K562 (cell line): ENCODE measurements around the gene LRRFIP2. TPM values are rescaled to one million over a fixed set of nuclear protein-coding genes. Genes with fewer than 3 reads are reported as not detected.
"Not testable (repeated sequence)": the region's sequence is repeated elsewhere in the genome, so short reads cannot be mapped to it uniquely, and the experiment has no call there.

Experiments
- ATAC-seq: fragments of 200-7000 bp; cut with Tn5 transposase; 3 replicates; pipeline ENCODE4 v1.9.1; 2020; ENCODE audit warnings: moderate library complexity
- BruUV-seq: library from RNA; stranded (reverse); fragments of 400-500 nt; replicated peaks from 2 replicates; lab custom pipeline; 2021; lab: Mats Ljungman, UMichigan
- CTCF ChIA-PET: fragments of 300-600 bp; formaldehyde crosslinking; extraction: SDS; loops from one replicate; lab custom pipeline; 2021; ENCODE audit warnings: low intra/inter-chr PET ratio; lab: Yijun Ruan, JAX
- POLR2A ChIA-PET: fragments of 300-600, 350-650 bp; sonication (Branson Sonifier 250); formaldehyde crosslinking; extraction: SDS; loops from one replicate; lab custom pipeline; 2021; ENCODE audit warnings: antibody characterized with exemption, inconsistent platforms; lab: Yijun Ruan, JAX
- DNase-seq, 4 experiments: peaks; one replicate each; pipeline versions ENCODE4 v3.0.0 to v3.0.0-alpha.2; 2011 to 2018; ENCODE audit warnings: low spot score in 3 of 4, mixed read lengths in 3 of 4; ENCODE audit errors: extremely low read depth in 1 of 4
- FAIRE-seq: peaks from 2 replicates; lab custom pipeline; 2011; peaks lifted over from hg19 to GRCh38; lab: Jason Lieb, UNC
- H2AFZ ChIP-seq: 2 replicates; pipeline ENCODE4 v1.6.0; 2011; ENCODE audit warnings: low read depth, low read length, control low read depth, inconsistent platforms
- H3K27ac ChIP-seq: fragments of 200-600 bp; 3 replicates; pipeline ENCODE4 v1.8.0; 2011; ENCODE audit warnings: low read depth, mild to moderate bottlenecking, control low read depth, inconsistent platforms, low read length, moderate library complexity, mixed read lengths; ENCODE audit errors: extremely low read depth
- H3K27me3 ChIP-seq, 2 experiments: fragments of 300-600 bp in 1 of 2; 2 replicates in 1 of 2; 3 replicates in 1 of 2; pipeline versions ENCODE4 v1.6.0 to v1.8.0; 2011; ENCODE audit warnings: inconsistent platforms in 2 of 2, low read length in 2 of 2, mild to moderate bottlenecking in 1 of 2, mixed read lengths in 1 of 2, moderate library complexity in 1 of 2; ENCODE audit not compliant: control insufficient read depth in 2 of 2, insufficient read depth in 2 of 2
- H3K36me3 ChIP-seq: fragments of 300-600 bp; 3 replicates; pipeline ENCODE4 v1.8.0; 2011; ENCODE audit warnings: mild to moderate bottlenecking, low read length, inconsistent platforms; ENCODE audit not compliant: control insufficient read depth, insufficient read depth
- H3K4me1 ChIP-seq, 2 experiments: fragments of 200-600 bp in 1 of 2; replicated peaks in 1 of 2; 2 replicates in 1 of 2; 3 replicates in 1 of 2; pipeline versions ENCODE4 v1.5.1 to v1.8.0; 2011; ENCODE audit warnings: inconsistent platforms in 2 of 2, low read length in 2 of 2, mild to moderate bottlenecking in 1 of 2, mixed read lengths in 1 of 2, moderate library complexity in 1 of 2; ENCODE audit not compliant: control insufficient read depth in 2 of 2, insufficient read depth in 2 of 2
- H3K4me2 ChIP-seq: 2 replicates; pipeline ENCODE4 v1.6.1; 2011; ENCODE audit warnings: low read length, control low read depth, inconsistent platforms, mixed read lengths; ENCODE audit not compliant: insufficient read depth
- H3K4me3 ChIP-seq: fragments of 200-600 bp; sonication (generic), shearing (Covaris generic); 2 replicates; pipeline ENCODE4 v1.5.1; 2016; ENCODE audit warnings: control low read depth, inconsistent platforms
- H3K79me2 ChIP-seq: fragments of 200-600 bp; 3 replicates; pipeline ENCODE4 v1.8.0; 2011; ENCODE audit warnings: low read length, inconsistent platforms; ENCODE audit not compliant: control insufficient read depth, insufficient read depth
- H3K9ac ChIP-seq, 2 experiments: 2 replicates each; pipeline versions ENCODE4 v1.6.0 to v1.6.1; 2011; ENCODE audit warnings: low read depth in 2 of 2, low read length in 2 of 2, control low read depth in 1 of 2, inconsistent platforms in 1 of 2, mild to moderate bottlenecking in 1 of 2, mixed read lengths in 1 of 2; ENCODE audit not compliant: insufficient read depth in 1 of 2
- H3K9me1 ChIP-seq: one replicate; pipeline ENCODE4 v1.6.0; 2011; ENCODE audit warnings: inconsistent platforms, mild to moderate bottlenecking, low read length, moderate library complexity; ENCODE audit not compliant: control insufficient read depth, insufficient read depth
- H3K9me3 ChIP-seq: replicated peaks from 2 replicates; pipeline ENCODE4 v1.5.1; 2011; ENCODE audit warnings: low read depth, low read length, inconsistent platforms; ENCODE audit not compliant: control insufficient read depth, insufficient read depth
- H4K20me1 ChIP-seq: replicated peaks from 2 replicates; pipeline ENCODE4 v1.6.1; 2011; ENCODE audit warnings: low read length, inconsistent platforms, mixed read lengths; ENCODE audit not compliant: control insufficient read depth, insufficient read depth
- WGBS: fragments of 100-300 bp; shearing (Covaris generic); methylation state at CpG from one replicate; pipeline ENCODE4 v1.1.6; 2016; ENCODE audit warnings: low coverage, mixed read lengths; ENCODE audit not compliant: insufficient coverage; ENCODE audit errors: missing lambda C conversion rate; 5-methylcytosine and 5-hydroxymethylcytosine counted together
- in situ Hi-C: fragments of 300-500 bp; cut with MboI; formaldehyde crosslinking; loops from 4 replicates; pipeline ENCODE4 v1.15.0; 2018; ENCODE audit warnings: inconsistent platforms, mixed read lengths
- intact Hi-C: fragments of 100-400 bp; cut with micrococcal nuclease; formaldehyde crosslinking; loops from 2 replicates; pipeline ENCODE4 v1.14.2; 2022
- polyA plus RNA-seq, 8 experiments: library from polyadenylated mRNA; depleted of rRNA in 4 of 8; stranded (reverse) in 5 of 8; unstranded in 3 of 8; fragments of >200 nt; fragmentation: Nextera tagmentation in 2 of 8; fragmentation: Illumina TruSeq in 1 of 8; extraction: Ambion mirVana in 2 of 8; extraction: Trizol in 1 of 8; gene quantifications; 2 replicates each; pipeline versions ENCODE4 v1.2.1 to v1.2.3, GENCODE V29; 2011 to 2014; ENCODE audit warnings: inconsistent platforms in 1 of 8, missing spikeins in 1 of 8
- total RNA-seq, 7 experiments: library from RNA; depleted of rRNA in 6 of 7; stranded (reverse); fragments of >200 nt in 6 of 7; fragmentation: Illumina TruSeq in 2 of 7; extraction: Trizol in 2 of 7; gene quantifications; 2 replicates each; pipeline versions ENCODE4 v1.2.1 to v1.2.3, GENCODE V29; 2011 to 2021; ENCODE audit warnings: low replicate concordance in 1 of 7
- TF ChIP-seq, protein P1 (sequence below), 2 experiments: fragments of 450-650 bp; IDR thresholded peaks; 2 replicates each; pipeline ENCODE4 v1.6.1; 2018; ENCODE audit warnings: mild to moderate bottlenecking in 2 of 2, low read depth in 1 of 2; ENCODE audit not compliant: partially characterized antibody in 2 of 2

Gene LRRFIP2
- total and polyA plus RNA-seq, 9 of the 15 experiments (the other 6 are each of a cell fraction or from before 2014, with no cell fraction given): 9.9 to 53.9 (median 42.7) TPM

DNA sequence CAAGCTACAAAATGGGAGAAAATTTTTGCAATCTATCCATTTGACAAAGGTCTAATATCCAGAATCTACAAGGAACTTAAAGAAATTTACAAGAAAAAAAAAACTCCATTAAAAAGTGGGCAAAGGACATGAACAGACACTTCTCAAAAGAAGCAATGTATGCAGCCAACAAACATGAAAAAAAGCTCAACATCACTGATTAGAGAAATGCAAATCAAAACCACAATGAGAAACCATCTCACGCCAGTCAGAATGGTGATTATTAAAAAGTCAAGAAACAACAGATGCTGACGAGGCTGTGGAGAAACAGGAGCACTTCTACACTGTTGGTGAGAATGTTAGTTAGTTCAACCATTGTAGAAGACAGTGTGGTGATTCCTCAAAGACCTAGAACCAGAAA, 27.5 kb downstream of the LRRFIP2 start:
- DNase-seq, BruUV-seq, H3K4me2 ChIP-seq, H3K27ac ChIP-seq, H3K9me1 ChIP-seq, intact Hi-C loops, H3K27me3 ChIP-seq, H3K79me2 ChIP-seq, FAIRE-seq, in situ Hi-C loops, H2AFZ ChIP-seq, H3K9ac ChIP-seq, CTCF ChIA-PET, ATAC-seq, H3K4me1 ChIP-seq, H3K4me3 ChIP-seq, H4K20me1 ChIP-seq, H3K9me3 ChIP-seq: not testable (repeated sequence)
- 84% methylated on average over 2 of the region's 2 CpGs for WGBS
- TF ChIP-seq, protein P1, sequence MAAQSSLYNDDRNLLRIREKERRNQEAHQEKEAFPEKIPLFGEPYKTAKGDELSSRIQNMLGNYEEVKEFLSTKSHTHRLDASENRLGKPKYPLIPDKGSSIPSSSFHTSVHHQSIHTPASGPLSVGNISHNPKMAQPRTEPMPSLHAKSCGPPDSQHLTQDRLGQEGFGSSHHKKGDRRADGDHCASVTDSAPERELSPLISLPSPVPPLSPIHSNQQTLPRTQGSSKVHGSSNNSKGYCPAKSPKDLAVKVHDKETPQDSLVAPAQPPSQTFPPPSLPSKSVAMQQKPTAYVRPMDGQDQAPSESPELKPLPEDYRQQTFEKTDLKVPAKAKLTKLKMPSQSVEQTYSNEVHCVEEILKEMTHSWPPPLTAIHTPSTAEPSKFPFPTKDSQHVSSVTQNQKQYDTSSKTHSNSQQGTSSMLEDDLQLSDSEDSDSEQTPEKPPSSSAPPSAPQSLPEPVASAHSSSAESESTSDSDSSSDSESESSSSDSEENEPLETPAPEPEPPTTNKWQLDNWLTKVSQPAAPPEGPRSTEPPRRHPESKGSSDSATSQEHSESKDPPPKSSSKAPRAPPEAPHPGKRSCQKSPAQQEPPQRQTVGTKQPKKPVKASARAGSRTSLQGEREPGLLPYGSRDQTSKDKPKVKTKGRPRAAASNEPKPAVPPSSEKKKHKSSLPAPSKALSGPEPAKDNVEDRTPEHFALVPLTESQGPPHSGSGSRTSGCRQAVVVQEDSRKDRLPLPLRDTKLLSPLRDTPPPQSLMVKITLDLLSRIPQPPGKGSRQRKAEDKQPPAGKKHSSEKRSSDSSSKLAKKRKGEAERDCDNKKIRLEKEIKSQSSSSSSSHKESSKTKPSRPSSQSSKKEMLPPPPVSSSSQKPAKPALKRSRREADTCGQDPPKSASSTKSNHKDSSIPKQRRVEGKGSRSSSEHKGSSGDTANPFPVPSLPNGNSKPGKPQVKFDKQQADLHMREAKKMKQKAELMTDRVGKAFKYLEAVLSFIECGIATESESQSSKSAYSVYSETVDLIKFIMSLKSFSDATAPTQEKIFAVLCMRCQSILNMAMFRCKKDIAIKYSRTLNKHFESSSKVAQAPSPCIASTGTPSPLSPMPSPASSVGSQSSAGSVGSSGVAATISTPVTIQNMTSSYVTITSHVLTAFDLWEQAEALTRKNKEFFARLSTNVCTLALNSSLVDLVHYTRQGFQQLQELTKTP (IDR thresholded peaks at IDR 0.05; ENCODE audit: low read depth in 1 of 2, partially characterized antibody in 2 of 2): peak in 1 of 2 experiments; percentile 77
- peaks cover 41% of the 10 kb centered on the region for H3K36me3 ChIP-seq
- POLR2A ChIA-PET: interaction anchor here (0.6 to 1.4 kb wide), 3 partner anchors 18 to 53 kb away, joined by 3 read pairs; no protein-coding TSS in a partner anchor
